Measurements from ENCODE around the gene F7.

Gene F7

GRCh38 chr13:113141601-113141970, 36.0 kb downstream of the F7 start:
- no peak for DNase-seq

- no peak for DNase-seq
Measured at GRCh38 chr13:113142876-113143275, 37.3 kb downstream of the F7 start.

- DNase-seq = no peak
Measured at GRCh38 chr13:113143466-113144254, 38.1 kb downstream of the F7 start.

- no peak for DNase-seq
Measured at GRCh38 chr13:113144255-113144629, 38.7 kb downstream of the F7 start.

- no peak for DNase-seq
Measured at GRCh38 chr13:113145496-113145895, 39.9 kb downstream of the F7 start.

- DNase-seq = no peak
Measured at GRCh38 chr13:113145911-113146598, 40.5 kb downstream of the F7 start.

- no peak for DNase-seq
Measured at GRCh38 chr13:113146750-113147149, 41.2 kb downstream of the F7 start.

- DNase-seq = no peak
Measured at GRCh38 chr13:113147206-113147605, 41.6 kb downstream of the F7 start.

GRCh38 chr13:113148407-113148806, 42.8 kb downstream of the F7 start:
- no peak for DNase-seq

GRCh38 chr13:113148940-113149503, 43.4 kb downstream of the F7 start:
- no peak for DNase-seq

- no peak for DNase-seq
Measured at GRCh38 chr13:113149711-113150549, 44.3 kb downstream of the F7 start.

GRCh38 chr13:113150550-113151365, 45.2 kb downstream of the F7 start:
- DNase-seq = no peak

- no peak for DNase-seq
Measured at GRCh38 chr13:113151745-113152690, 46.4 kb downstream of the F7 start.

GRCh38 chr13:113152691-113152983, 47.0 kb downstream of the F7 start:
- DNase-seq = no peak

GRCh38 chr13:113152984-113153809, 47.6 kb downstream of the F7 start:
- peak; percentile 19 for DNase-seq

GRCh38 chr13:113153810-113154748, 48.5 kb downstream of the F7 start:
- DNase-seq = peak; percentile 65

- DNase-seq = no peak
Measured at GRCh38 chr13:113155201-113155600, 49.6 kb downstream of the F7 start.

- DNase-seq = no peak
Measured at GRCh38 chr13:113155982-113156655, 50.5 kb downstream of the F7 start.

All from activated T-cell treated with anti-CD3 and anti-CD28 coated beads for 4 hours (primary cell).